NCI-H1105 treated with DMSO at 0.1 percent for 48 hours (cell line): Measurements from ENCODE around the gene OR10V1.
"Not testable (repeated sequence)": the region's sequence is repeated elsewhere in the genome, so short reads cannot be mapped to it uniquely, and the experiment has no call there.

ENCODE experiments used
- DNase-seq: peaks from one replicate; lab custom pipeline; 2025; lab: John Stamatoyannopoulos, UW

The OR10V1 gene

DNA sequence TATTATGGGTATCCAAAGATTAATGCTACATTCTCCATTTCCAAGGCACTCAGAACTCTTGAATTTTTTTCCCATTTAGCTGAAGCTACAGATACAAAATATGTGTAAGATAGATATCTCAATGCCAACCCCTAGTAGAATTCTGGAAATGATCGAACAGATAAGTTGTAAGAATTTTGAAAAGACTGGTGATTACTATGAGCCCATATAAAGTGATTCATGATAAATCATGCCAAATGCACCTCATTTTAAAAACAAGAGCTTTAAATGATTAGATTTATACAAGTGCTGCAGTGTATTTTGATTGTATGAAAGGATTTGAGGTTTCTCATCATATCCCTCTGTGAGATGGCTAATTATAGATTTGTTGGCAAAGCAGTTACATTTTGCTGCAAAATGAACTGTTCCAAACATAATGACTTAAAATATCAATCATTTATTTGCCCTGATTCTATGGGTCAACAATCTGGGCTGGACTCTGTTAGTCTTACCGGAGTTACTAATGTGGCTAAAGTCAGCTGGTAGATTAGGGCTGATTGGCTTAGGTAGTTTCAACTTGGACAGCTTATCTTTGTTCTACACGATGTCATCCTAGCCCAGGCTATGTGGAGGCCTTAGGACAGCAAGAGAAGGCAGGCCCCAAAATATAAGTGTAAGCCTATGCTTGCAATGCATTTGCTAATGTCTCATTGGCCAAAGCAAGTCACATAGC is 3.4 kb downstream of the OR10V1 start:
- DNase-seq = no peak

DNA sequence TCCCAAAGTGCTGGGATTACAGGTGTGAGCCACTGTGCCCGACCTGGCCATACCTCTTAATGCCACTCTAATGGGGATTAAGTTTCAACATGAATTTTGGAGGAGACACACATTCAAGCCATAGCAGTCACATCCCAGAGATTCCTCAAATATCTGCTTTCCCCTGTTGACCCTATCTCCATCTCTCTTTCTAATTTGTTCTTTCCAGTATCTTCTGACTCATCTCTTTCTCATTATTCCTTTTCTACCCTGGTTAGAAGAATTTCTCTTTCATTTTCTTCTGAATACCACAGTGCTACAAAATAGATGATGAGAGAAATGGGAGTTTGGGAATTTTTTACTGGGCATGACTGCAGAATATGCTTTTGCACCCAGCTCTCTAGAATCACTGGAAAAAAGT is 5.1 kb downstream of the OR10V1 start:
- no peak for DNase-seq

DNA sequence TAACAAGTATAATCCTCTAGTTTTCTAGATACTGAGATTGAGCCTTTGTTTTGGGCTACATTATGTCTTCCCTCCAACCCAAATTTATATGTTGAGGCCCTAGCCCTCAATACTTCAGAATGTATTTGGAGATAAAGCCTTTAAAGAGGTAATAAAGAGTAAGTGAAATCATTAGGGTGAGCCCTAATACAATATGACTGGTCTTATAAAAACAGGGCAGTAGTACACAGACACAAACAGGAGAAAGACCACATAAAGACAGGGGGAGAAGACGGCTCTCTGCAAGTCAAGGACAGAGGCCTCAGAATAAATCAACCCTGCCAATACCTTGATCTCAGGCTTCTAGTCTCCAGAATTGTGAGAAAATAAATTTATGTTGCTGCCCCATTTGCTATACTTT is 6.3 kb downstream of the OR10V1 start:
- no peak for DNase-seq

DNA sequence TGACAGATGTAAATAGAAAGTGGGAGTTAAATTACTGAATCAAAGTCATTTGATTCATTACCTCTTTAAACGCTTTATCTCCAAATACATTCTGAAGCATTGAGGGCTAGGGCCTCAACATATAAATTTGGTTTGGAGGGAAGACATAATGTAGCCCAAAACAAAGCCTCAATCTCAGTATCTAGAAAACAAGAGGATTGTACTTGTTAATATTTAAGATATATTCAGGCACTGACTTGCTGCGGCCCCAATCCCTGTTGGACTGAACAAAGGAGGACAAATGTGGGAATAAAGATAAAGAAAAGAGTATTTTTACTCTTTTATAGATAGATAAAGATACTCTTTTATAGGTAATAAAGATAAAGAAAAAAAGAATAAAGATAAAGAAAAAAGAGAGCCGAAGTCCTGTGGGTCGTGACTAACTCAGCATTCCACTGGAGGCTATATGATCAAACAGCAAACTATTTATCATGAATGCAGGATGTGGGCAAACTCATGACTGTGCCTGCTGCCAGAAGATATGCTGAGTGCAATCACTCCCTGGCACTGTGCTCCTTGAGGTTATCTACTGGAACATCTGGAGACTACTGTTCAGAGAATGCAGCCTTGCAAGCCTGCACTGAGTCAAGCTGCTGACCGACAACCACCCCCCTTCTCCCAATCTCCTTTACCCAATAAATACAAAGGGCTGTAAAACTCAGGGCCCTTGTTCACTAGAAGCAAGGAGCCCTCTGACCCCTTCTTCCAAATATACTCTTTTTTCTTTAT is 6.9 kb downstream of the OR10V1 start:
- DNase-seq = no peak

DNA sequence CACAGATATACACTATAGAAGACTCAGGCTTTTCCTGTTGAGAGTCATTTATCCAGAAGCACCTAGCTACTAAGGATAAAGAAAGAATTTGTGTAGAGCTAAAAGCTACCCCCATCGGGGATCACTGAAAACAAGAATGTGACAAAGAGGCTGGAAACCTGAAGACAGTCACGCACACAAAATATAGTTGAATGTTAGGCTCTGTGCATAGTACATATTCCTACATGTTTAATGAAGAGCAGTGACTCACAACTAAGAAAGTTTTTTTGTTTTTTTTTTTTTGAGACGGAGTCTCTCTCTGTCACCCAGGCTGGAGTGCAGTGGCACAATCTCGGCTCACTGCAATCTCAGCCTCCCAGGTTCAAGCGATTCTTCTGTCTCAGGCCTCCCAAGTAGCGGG is 8.4 kb downstream of the OR10V1 start:
- DNase-seq = no peak

DNA sequence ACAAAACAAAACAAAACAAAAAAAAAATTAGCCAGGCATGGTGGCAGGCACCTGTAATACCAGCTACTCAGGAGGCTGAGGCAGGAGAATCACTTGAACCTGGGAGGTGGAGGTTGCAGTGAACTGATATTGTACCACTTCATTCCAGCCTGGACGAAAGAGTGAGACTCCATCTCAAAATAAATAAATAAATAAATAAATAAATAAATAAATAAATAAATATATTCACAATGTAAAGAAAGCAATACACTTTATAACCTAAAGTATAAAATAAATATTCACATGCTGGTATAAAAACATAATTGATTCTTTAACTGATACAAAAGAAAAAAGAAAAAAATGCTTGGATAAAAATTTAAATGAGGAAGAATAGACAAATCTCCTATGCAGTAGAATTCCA is 10.1 kb downstream of the OR10V1 start:
- not testable (repeated sequence) for DNase-seq

DNA sequence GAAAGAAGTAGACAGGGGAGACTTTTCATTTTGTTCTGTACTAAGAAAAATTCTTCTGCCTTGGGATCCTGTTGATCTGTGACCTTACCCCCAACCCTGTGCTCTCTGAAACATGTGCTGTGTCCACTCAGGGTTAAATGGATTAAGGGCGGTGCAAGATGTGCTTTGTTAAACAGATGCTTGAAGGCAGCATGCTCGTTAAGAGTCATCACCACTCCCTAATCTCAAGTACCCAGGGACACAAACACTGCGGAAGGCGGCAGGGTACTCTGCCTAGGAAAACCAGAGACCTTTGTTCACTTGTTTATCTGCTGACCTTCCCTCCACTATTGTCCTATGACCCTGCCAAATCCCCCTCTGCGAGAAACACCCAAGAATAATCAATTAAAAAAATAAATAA is 13.5 kb downstream of the OR10V1 start:
- DNase-seq = not testable (repeated sequence)

DNA sequence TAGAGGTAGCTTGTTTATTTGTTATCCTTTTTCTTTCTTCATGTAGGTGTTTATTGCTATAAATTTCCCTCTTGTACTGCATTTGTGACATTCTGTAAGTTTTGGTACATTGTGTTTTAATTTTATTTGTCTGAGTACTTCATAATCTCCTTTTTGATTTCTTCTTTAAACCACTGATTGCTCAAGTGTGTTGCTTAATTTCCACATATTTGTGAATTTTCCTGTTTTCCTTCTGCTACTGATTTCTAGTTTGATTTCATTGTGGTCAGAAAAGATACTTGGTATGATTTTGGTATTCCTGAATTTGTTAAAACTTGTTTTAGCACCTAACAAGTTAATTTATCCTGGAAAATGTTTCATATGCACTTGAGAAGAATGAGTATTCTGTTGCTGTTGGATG is 15.1 kb downstream of the OR10V1 start:
- DNase-seq = no peak

DNA sequence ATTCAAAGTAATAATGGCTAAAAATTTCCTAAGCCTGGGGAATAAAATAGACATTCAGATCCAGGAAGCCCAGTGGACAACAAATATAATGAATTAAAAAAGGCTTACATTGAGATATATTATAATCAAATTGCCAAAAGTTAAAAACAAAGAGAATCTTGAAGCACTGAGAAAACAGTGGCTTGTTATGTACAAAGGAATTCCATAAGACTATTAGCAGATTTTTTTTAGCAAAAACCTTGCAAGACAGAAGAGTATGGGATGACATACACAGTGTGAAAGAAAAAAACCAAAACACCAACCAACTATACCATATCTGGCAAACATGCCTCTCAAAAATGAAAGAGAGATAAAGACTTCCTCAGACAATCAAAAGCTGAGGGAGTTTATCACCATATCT is 20.7 kb downstream of the OR10V1 start:
- no peak for DNase-seq

DNA sequence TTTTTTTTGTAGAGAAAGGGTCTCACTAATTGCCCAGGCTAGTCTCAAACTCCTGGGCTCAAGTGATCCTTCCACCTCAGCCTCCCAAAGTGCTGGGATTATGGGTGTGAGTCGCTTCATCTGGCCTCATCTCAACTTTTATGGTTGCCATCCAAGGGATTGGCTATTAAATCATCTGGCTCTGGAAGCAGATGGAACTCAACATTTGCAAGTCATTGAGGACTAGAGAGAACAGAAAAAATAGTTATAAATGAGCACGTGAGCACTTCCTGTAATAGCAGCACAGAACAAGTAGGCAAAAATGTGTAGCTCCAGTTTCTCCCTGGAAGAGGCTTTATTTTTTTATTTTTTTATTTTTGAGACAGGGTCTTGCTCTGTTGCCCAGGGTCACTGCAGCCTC is 22.5 kb downstream of the OR10V1 start:
- DNase-seq = no peak

DNA sequence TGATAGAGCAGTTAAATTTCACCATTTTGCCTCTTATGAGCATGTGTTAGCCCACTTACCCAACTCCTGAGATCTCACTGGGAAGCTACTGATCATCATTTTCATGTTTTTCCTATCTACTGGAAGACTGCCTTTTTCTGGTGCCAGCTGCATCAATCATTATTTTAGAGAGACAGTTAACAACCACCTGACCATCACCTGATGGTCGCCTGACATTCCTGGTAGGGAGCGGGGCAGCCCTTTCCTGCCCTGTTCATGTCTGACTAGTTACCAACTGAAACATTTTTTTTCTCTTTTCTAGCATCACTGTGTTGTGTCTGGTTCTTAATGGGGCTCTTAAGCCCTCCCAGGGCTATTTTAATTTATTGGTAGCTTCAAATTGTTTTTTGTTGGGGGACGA is 24.6 kb downstream of the OR10V1 start:
- DNase-seq = no peak

DNA sequence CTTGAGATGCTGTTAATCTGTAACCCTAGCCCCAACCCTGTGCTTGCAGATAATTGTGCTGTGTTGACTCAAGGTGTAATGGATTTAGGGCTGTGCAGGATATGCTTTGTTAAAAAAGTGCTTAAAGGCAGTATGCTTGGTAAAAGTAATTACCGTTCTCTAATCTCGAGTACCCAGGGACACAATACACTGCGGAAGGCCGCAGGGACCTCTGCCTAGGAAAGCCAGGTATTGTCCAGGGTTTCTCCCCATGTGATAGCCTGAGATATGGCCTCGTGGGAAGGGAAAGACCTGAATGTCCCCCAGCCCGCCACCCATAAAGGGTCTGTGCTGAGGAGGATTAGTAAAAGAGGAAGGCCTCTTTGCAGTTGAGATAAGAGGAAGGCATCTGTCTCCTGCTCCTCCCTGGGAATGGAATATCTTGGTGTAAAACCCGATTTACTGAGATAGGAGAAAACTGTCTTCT is 32.4 kb downstream of the OR10V1 start:
- not testable (repeated sequence) for DNase-seq

DNA sequence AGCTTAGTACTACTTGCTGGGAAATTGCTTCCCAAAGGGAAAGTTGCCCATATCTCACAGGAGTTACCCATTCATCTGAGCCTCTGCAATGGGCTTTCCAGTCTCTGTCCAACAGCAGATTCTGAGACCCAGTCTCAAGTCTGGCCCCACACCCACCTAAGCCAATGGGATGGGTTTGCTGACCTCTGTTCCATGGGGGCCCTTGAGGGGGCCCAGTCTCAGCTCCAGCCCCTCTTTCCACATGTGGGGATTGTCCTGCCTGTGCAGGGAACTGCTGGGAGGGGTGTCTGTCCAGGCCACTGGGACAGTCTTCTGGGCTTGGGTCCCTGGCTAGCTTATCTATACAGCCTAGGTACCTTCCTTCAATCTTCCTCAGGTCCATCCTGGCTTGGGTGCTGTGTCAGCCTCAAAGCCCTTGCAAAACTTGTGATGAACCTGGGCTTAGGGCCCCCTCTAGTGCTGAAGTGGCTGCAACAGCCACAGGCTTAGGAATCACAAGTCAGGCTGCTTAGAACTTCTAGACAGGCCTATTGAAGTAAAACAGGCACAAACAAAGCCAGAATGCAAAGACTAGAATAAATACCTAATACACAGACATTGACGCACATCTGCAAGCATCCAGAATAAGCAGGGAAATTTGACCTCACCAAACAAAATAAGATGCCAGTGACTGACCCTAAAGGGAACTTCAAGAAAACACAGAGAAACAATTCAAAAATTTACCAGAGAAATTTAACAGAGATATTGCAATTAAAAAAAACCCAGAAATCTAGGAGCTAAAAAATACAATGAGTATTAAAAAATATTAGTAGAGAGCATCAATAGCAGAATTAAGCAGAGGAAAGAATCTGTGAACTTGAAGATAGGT is 33.1 kb downstream of the OR10V1 start:
- peak; percentile 57 for DNase-seq

DNA sequence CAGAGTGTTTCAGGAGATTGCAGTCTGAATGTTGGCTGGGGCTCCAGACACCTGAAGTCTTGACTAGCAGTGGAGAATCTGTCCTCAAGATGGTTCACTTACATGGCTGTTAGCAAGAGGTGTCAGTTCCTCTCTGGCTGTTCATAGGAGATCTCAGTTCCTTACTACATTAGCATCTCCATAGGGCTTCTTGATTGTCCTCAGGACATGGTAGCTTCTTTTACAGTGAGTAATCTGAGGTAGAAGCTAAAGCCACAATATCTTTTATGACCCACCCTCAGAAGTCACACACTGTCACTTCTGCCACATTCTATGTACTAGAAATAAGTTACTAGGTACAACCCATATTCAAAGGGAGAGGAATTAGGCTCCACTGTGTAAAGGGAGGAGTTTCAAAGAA is 34.3 kb downstream of the OR10V1 start:
- DNase-seq = no peak

DNA sequence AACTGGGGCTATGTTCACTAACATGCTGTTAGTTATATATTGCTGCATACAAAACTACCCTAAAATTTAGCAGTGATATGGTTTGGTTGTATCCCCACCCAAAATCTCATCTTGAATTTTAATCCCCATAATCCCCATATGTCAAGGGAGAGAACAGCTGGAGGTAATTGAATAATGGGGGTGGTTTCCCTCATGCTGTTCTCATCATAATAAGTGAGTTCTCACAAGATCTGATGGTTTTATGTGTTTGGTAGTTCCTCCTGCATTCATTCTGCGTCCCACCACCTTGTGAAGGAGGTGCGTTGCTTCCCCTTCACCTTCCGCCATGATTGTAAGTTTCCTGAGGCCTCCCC is 34.9 kb downstream of the OR10V1 start:
- no peak for DNase-seq

DNA sequence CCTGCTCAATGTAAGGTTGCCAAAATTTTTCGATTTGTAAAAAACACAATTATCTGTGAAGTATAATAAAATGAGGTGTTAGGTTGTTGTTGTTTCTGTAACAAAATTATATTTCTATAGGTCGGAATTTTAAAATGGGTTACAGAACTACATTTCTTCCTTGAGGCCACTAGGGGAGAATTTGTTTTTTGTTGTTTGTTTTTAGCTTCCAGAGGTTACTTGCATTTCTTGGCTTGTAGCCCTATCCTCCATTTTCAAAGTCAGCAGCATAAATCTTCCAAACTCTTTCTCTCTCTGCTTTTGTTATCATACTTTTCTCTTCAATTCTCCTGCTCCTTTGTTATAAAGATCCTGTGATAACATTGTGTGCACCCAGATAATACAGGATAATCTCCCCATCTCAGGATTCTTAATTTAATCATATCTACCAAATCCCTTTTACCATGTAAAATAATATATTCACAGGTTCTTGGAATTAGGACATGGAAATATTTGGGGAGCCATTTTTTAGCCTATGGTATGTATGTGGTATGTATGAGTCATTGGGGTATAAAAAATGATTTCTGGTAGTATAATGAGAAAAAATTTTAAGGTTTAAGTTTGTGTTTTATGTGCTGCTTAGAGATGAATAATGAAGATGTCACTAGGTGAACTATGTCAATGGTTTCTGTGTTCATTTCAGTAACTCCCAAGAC is 35.4 kb downstream of the OR10V1 start:
- DNase-seq = no peak

DNA sequence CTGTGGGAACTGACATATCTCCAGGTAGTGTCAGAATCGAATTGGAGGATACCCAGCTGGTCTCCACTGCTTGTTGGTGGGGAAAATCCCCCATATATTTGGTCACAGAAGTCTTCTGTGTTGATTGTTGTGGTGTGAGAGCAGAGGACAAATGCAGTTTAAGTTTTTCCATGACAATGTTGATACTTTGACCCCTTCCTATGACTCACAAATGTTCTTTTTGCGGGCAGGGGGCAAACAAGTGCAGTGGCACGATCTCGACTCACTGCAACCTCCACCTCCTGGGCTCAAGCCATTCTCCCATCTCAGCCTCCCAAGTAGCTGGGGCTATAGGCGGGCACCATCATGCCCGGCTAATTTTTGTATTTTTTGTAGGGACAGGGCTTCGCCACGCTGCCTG is 37.4 kb downstream of the OR10V1 start:
- DNase-seq = no peak

DNA sequence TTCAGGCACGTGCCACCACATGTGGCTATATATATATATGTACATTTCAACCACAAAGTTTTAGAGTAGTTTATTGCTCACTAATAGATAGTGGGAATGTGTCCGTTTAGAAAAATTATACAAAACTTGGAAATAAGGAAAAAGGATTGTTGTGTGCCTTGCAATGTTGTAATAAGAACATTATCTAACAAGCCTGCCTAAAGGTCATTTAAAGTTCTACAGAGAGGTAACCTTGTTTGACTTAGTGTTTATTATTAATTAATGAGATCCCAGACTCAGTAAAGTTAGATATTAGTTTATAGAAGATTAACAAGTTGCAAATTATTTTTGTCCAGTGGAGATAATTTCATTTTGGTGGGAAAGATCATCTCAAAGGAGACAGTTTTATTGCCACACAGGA is 39.4 kb downstream of the OR10V1 start:
- no peak for DNase-seq

DNA sequence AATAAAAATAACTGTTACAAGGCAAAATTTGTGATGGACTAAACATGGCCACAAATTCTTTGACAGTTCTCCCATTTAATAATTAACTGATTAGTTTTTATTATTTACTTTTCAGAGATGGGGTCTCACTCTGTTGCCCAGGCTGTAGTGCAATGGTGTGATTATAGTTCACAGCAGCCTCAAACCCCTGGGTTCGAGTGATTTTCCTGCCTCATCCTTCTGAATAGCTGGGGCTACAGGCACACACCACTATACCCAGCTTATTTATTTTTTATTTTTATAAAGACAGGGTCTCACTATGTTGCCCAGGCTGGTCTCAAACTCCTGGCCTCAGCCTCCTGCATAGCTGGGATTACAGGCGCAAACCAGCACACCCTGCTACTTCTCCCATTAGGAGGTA is 40.4 kb downstream of the OR10V1 start:
- DNase-seq = no peak

DNA sequence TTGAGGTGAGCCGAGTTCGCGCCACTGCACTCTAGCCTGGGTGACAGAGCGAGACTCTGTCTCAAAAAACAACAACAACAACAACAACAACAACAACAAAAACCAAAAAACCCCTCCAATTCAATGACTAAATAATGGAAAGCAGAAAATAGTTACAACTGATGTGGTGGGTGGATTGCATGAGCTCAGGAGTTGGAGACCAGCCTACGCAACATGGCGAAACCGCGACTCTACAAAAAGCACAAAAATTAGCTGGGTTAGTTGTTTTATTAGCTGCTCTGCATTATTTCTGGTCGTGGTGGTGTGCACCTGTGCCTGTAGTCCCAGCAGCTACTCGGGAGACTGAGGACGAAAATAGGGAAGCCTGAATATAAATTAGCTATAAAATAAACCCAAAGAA is 42.2 kb downstream of the OR10V1 start:
- no peak for DNase-seq

DNA sequence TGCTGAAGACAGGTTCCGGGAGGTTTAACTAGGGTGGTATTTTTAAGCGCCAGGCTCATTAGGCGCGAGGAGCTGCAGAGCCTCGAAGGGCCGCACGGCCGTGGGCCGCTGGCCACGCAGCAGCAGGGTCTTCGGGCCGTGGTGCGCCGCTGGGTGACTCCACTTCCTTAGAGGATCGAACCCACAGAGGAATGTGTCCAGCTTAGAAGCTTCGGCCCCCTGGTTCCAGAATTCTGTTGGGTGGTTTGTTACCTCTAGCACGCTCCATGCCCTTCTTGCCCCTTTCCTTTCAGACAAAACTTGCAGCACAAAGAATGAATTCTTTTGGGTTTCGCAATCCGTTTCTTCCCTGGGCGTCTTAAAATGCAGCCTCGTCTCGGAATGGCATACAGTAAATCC is 44.0 kb downstream of the OR10V1 start:
- DNase-seq = no peak

DNA sequence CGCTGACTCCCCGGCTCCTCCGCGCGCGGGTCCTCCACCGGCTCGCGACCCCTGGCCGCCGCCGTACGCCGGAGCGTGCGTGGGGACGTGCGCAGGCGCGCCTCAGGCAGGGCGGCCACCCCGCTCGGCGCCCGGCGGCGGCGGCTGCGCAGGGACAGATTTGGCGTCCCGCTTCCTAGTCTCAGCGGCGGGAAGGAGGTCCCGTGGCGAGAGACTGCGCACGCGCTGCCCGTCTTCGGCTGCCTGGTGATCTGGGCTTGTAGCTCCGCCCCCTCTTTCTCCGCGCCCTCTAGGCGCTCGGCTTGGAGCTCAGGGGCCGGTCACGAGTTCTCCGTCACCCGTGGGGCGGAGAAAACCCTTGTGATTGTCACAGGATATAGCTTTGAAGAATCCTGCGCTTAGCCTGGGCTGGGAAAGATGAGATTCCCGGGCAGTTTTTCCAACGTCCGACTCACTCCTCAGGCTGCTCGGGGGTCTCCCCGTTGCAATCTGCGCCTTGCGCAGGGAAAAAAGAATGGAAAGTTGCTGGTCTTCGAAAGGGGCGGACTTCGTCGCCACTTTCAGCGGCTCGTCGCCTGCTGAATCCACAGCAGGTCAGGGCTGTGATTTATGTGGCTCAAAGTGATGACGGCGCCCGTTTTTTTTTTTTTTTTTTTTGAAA is 44.6 kb downstream of the OR10V1 start, which contains the start of gene PATL1:
TSS of gene PATL1 (minus strand) at position 88 of the 661 bp plus-strand sequence. CDS start 142 bp downstream, outside the sequence.
- peak; percentile 98 for DNase-seq
